Loucy (cell line): Measurements from ENCODE around the gene ARHGAP40.

ENCODE experiments used
- H2AFZ ChIP-seq: fragments of 200-600 bp; sonication (generic); 2 replicates; pipeline ENCODE4 v1.6.0; 2016; ENCODE audit warnings: antibody characterized with exemption, mild to moderate bottlenecking, low read length, moderate library complexity
- H3F3A ChIP-seq: fragments of 200-600 bp; 2 replicates; pipeline ENCODE4 v1.6.0; 2016; ENCODE audit warnings: antibody characterized with exemption, low read depth, mild to moderate bottlenecking
- H3K27me3 ChIP-seq: fragments of 200-600 bp; sonication (generic); 2 replicates; pipeline ENCODE4 v1.6.1; 2014; ENCODE audit warnings: low read length, mild to moderate bottlenecking; ENCODE audit not compliant: insufficient read depth, poor library complexity, severe bottlenecking
- H3K36me3 ChIP-seq: fragments of 200-600 bp; sonication (generic); 2 replicates; pipeline ENCODE4 v1.6.1; 2016; ENCODE audit warnings: low read length; ENCODE audit not compliant: insufficient read depth
- H3K4me1 ChIP-seq: fragments of 200-600 bp; sonication (generic); 2 replicates; pipeline ENCODE4 v1.5.1; 2014; ENCODE audit warnings: low read length, mild to moderate bottlenecking; ENCODE audit not compliant: insufficient read depth, poor library complexity, severe bottlenecking
- H3K4me2 ChIP-seq: fragments of 200-600 bp; sonication (generic); 2 replicates; pipeline ENCODE4 v1.6.0; 2014; ENCODE audit warnings: antibody characterized with exemption, low read length, low read depth, mild to moderate bottlenecking; ENCODE audit not compliant: poor library complexity, severe bottlenecking
- H3K4me3 ChIP-seq: fragments of 200-600 bp; sonication (generic); 2 replicates; pipeline ENCODE4 v1.5.1; 2014; ENCODE audit warnings: low read length, mild to moderate bottlenecking, mixed read lengths; ENCODE audit not compliant: poor library complexity, severe bottlenecking
- H3K79me2 ChIP-seq: fragments of 200-600 bp; sonication (generic); 2 replicates; pipeline ENCODE4 v1.6.1; 2014; ENCODE audit warnings: low read length; ENCODE audit not compliant: insufficient read depth
- H3K9ac ChIP-seq: fragments of 200-600 bp; sonication (generic); 2 replicates; pipeline ENCODE4 v1.6.0; 2014; ENCODE audit warnings: mild to moderate bottlenecking, low read depth, low read length, moderate library complexity; ENCODE audit not compliant: poor library complexity, severe bottlenecking
- H3K9me2 ChIP-seq: fragments of 200-600 bp; sonication (generic); replicated peaks from 2 replicates; pipeline ENCODE4 v1.6.1; 2016; ENCODE audit warnings: low read depth, low read length, mixed read lengths
- H3K9me3 ChIP-seq: fragments of 200-600 bp; sonication (generic); 2 replicates; pipeline ENCODE4 v1.6.1; 2014; ENCODE audit warnings: mild to moderate bottlenecking, antibody characterized with exemption, low read length, low read depth; ENCODE audit not compliant: insufficient read depth
- H4K20me1 ChIP-seq: fragments of 200-600 bp; sonication (generic); 2 replicates; pipeline ENCODE4 v1.6.0; 2014; ENCODE audit warnings: antibody characterized with exemption, low read length, mild to moderate bottlenecking; ENCODE audit not compliant: insufficient read depth, poor library complexity, severe bottlenecking
- EZH2phosphoT487 ChIP-seq: fragments of 200-600 bp; IDR thresholded peaks from 2 replicates; pipeline ENCODE4 v1.6.1; 2018; ENCODE audit warnings: antibody characterized with exemption, mild to moderate bottlenecking, moderate library complexity, borderline replicate concordance
- TF ChIP-seq, protein P1 (sequence below): fragments of 200-600 bp; sonication (generic); conservative IDR thresholded peaks from 2 replicates; pipeline ENCODE4 v1.5.1; 2014; ENCODE audit warnings: mild to moderate bottlenecking, antibody characterized with exemption, low read length

The ARHGAP40 gene

DNA sequence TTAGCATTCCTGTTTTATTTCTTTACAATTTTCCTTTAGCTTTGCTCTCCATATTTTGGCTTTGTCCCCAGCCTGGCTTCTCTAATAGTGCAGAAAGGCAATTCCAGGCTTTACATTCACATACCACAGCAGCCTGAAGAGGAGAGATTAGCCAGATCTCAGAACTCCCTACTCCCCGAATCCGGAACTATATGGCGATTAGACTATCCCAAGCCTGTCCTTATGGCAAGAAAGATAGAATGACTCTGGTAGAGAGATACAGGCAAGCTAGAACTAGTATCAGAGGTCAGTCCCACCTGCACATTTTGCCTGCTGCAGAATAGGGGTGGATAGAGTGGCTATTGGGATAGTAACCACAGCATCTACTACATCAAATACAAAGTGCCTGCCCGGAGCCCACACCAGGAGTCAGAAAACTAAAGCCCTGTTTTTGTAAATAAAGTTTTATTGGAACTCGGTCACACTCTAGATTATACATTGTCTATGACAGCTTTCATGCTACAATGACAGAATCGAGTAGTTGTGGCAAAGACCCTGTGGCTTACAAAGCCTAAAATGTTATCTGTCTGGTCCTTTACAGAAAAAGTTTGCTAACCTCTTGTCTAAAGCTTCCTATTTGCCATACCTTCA lies 37.7 kb upstream of the ARHGAP40 start:
- Histone ChIP-seq H3K4me1 (no peaks in the 10 kb centered on the region), H2AFZ (no peak overlapping the region), H4K20me1 (no peaks in the 10 kb centered on the region), H3K4me2 (no peak overlapping the region), H3K9ac (no peak overlapping the region), H3K27me3 (no peaks in the 10 kb centered on the region), H3K36me3 (peaks cover 66% of the 10 kb centered on the region; the same call in 1 of the 2 replicates), H3F3A (no peaks in the 10 kb centered on the region), H3K9me2 (no peaks in the 10 kb centered on the region), H3K79me2 (no peaks in the 10 kb centered on the region), H3K9me3 (no peaks in the 10 kb centered on the region), H3K4me3 (no peak overlapping the region)
- TF ChIP-seq EZH2phosphoT487 = no peak
- TF ChIP-seq, protein P1, sequence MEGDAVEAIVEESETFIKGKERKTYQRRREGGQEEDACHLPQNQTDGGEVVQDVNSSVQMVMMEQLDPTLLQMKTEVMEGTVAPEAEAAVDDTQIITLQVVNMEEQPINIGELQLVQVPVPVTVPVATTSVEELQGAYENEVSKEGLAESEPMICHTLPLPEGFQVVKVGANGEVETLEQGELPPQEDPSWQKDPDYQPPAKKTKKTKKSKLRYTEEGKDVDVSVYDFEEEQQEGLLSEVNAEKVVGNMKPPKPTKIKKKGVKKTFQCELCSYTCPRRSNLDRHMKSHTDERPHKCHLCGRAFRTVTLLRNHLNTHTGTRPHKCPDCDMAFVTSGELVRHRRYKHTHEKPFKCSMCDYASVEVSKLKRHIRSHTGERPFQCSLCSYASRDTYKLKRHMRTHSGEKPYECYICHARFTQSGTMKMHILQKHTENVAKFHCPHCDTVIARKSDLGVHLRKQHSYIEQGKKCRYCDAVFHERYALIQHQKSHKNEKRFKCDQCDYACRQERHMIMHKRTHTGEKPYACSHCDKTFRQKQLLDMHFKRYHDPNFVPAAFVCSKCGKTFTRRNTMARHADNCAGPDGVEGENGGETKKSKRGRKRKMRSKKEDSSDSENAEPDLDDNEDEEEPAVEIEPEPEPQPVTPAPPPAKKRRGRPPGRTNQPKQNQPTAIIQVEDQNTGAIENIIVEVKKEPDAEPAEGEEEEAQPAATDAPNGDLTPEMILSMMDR = no peak

DNA sequence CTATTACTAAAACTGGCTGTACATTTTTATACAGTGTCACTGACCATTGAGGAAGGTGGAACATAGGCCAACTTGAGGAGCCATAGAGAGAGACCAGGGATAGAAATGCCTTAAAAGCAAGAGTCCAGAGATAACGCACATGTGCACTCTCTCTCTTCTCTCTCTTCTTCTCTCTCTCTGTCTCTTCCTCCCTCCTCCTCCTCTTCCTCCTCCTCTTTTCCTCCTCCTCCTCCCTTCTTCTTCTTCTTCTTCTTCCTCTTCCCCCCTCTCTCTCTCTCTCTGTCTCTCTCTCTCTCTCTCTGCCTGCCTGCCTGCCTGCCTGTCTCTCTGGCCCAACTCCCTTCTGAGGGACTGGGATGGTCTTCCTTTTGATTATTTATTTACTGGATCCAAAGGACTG lies 36.9 kb upstream of the ARHGAP40 start:
- H3K4me3 ChIP-seq = no peak overlapping the region
- H3K9me3 ChIP-seq = no peaks in the 10 kb centered on the region
- no peak overlapping the region for H2AFZ ChIP-seq
- no peaks in the 10 kb centered on the region for H3F3A ChIP-seq
- no peaks in the 10 kb centered on the region for H4K20me1 ChIP-seq
- H3K9ac ChIP-seq = no peak overlapping the region
- peaks cover 66% of the 10 kb centered on the region; the same call in 1 of the 2 replicates for H3K36me3 ChIP-seq
- no peak overlapping the region for H3K4me2 ChIP-seq
- no peaks in the 10 kb centered on the region for H3K27me3 ChIP-seq
- TF ChIP-seq, protein P1 = no peak
- TF ChIP-seq EZH2phosphoT487 = no peak
- H3K9me2 ChIP-seq = no peaks in the 10 kb centered on the region
- H3K4me1 ChIP-seq = no peaks in the 10 kb centered on the region
- no peaks in the 10 kb centered on the region for H3K79me2 ChIP-seq

DNA sequence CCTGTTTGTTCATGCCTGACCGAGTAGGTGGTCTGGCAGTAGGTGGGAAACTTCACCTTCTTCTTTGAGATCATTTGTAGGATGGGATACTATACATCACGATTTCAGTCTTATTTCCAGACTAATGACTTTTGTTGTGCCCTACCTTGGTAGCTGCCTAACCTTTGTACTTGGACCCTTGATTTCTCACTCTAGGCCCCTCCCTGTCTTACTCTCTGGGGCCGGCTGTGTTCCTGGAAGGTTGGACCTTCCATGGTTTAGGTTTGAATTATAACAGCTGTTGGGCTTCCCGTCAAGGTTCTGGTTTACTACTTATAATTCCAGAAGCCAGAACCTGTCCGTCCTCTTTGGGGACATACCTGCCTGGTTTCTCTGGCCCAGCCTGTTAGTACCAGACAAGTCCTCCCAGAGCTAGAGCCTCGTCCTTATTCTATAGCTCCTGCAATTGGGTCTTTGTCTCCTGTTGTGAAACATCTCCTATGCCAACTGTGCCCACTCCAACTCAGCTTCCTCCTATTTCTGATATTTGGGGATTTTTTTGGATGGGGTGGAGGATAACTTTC lies 35.5 kb upstream of the ARHGAP40 start:
- TF ChIP-seq, protein P1 = no peak
- TF ChIP-seq EZH2phosphoT487 = no peak
- no peaks in the 10 kb centered on the region for H3K79me2 ChIP-seq
- H3K4me3 ChIP-seq = no peak overlapping the region
- no peaks in the 10 kb centered on the region for H3K9me2 ChIP-seq
- no peaks in the 10 kb centered on the region for H3K4me1 ChIP-seq
- no peaks in the 10 kb centered on the region for H3F3A ChIP-seq
- no peak overlapping the region for H3K9ac ChIP-seq
- H2AFZ ChIP-seq = no peak overlapping the region
- H3K36me3 ChIP-seq = peaks cover 72% of the 10 kb centered on the region; the same call in 1 of the 2 replicates
- H3K9me3 ChIP-seq = no peaks in the 10 kb centered on the region
- H3K4me2 ChIP-seq = no peak overlapping the region
- H4K20me1 ChIP-seq = no peaks in the 10 kb centered on the region
- no peaks in the 10 kb centered on the region for H3K27me3 ChIP-seq
